HepG2 (cell line): ENCODE results near the gene TP73. TPM values are rescaled to one million over a fixed set of nuclear protein-coding genes. Genes with fewer than 3 reads are reported as not detected.

Experiments used
- ATAC-seq: fragments of 200-7000 bp; cut with Tn5 transposase; 3 replicates; pipeline ENCODE4 v1.9.1; 2020; ENCODE audit warnings: mild to moderate bottlenecking, moderate library complexity
- BruUV-seq: library from RNA; stranded (reverse); fragments of 400-500 nt; replicated peaks from 2 replicates; lab custom pipeline; 2021; lab: Mats Ljungman, UMichigan
- CTCF ChIA-PET: fragments of 300-600 bp; formaldehyde crosslinking; extraction: SDS; loops from one replicate; lab custom pipeline; 2021; ENCODE audit warnings: low total read pairs, inconsistent platforms, low intra/inter-chr PET ratio; lab: Yijun Ruan, JAX
- POLR2A ChIA-PET: fragments of 350-600 bp; sonication (Branson Sonifier 250); formaldehyde crosslinking; loops from one replicate; lab custom pipeline; 2020; ENCODE audit warnings: antibody characterized with exemption, inconsistent platforms; lab: Yijun Ruan, JAX
- DNase-seq: peaks from one replicate; pipeline ENCODE4 v3.0.0-alpha.2; 2015; ENCODE audit warnings: low spot score
- FAIRE-seq: peaks from 3 replicates; lab custom pipeline; 2011; peaks lifted over from hg19 to GRCh38; lab: Jason Lieb, UNC
- H2AFZ ChIP-seq: one replicate; pipeline ENCODE4 v1.6.1; 2011; ENCODE audit warnings: low read length, inconsistent platforms
- H3K27ac ChIP-seq: fragments of 300-600 bp; 3 replicates; pipeline ENCODE4 v1.8.0; 2011; ENCODE audit warnings: mixed run types, mild to moderate bottlenecking, mixed read lengths, low read length, inconsistent platforms; ENCODE audit not compliant: insufficient read depth; ENCODE audit errors: extremely low read length
- H3K27me3 ChIP-seq, 2 experiments: fragments of 200-600 bp in 1 of 2; 2 replicates in 1 of 2; 3 replicates in 1 of 2; pipeline versions ENCODE4 v1.6.0 to v1.8.0; 2011; ENCODE audit warnings: low read length in 2 of 2, mild to moderate bottlenecking in 2 of 2, moderate library complexity in 2 of 2, inconsistent platforms in 1 of 2; ENCODE audit not compliant: insufficient read depth in 2 of 2, control insufficient read depth in 1 of 2
- H3K36me3 ChIP-seq, 2 experiments: fragments of 200-600 bp in 1 of 2; replicated peaks in 1 of 2; 2 replicates in 1 of 2; 3 replicates in 1 of 2; pipeline versions ENCODE4 v1.5.1 to v1.8.0; 2011; ENCODE audit warnings: low read length in 2 of 2, inconsistent platforms in 1 of 2; ENCODE audit not compliant: insufficient read depth in 2 of 2, control insufficient read depth in 1 of 2
- H3K4me1 ChIP-seq: 2 replicates; pipeline ENCODE4 v1.5.1; 2012; ENCODE audit warnings: low read length, inconsistent platforms; ENCODE audit not compliant: insufficient read depth
- H3K4me2 ChIP-seq: 2 replicates; pipeline ENCODE4 v1.6.0; 2011; ENCODE audit warnings: low read depth, low read length, inconsistent platforms
- H3K4me3 ChIP-seq, 3 experiments: fragments of 200-600 bp in 1 of 3; sonication (generic), shearing (Covaris generic) in 1 of 3; replicated peaks in 1 of 3; 2 replicates each; pipeline ENCODE4 v1.5.1; 2011 to 2016; ENCODE audit warnings: low read length in 3 of 3, inconsistent platforms in 2 of 3, low read depth in 2 of 3, mild to moderate bottlenecking in 2 of 3, control low read depth in 1 of 3, mixed read lengths in 1 of 3; ENCODE audit not compliant: insufficient read depth in 1 of 3
- H3K79me2 ChIP-seq: one replicate; pipeline ENCODE4 v1.6.1; 2011; ENCODE audit warnings: low read length, inconsistent platforms; ENCODE audit not compliant: insufficient read depth
- H3K9ac ChIP-seq: 2 replicates; pipeline ENCODE4 v1.6.0; 2011; ENCODE audit warnings: mild to moderate bottlenecking, low read depth, low read length, inconsistent platforms; ENCODE audit not compliant: insufficient read depth
- H3K9me3 ChIP-seq: 2 replicates; pipeline ENCODE4 v1.5.1; 2012; ENCODE audit warnings: mild to moderate bottlenecking, low read length
- H4K20me1 ChIP-seq: 2 replicates; pipeline ENCODE4 v1.6.0; 2011; ENCODE audit warnings: inconsistent platforms, mild to moderate bottlenecking, low read length, moderate library complexity; ENCODE audit not compliant: insufficient read depth
- AGO1 ChIP-seq: fragments of 200-400 bp; formaldehyde crosslinking; IDR thresholded peaks from 2 replicates; pipeline ENCODE4 v1.6.1; 2017; ENCODE audit warnings: mild to moderate bottlenecking, low read depth, low read length, moderate library complexity; ENCODE audit not compliant: poor library complexity, severe bottlenecking
- ATF6 ChIP-seq: sonication (generic); formaldehyde crosslinking; conservative IDR thresholded peaks from 2 replicates; pipeline ENCODE4 v1.4.0; 2020; ENCODE audit warnings: missing genetic modification reagents
- BHLHE40 ChIP-seq: IDR thresholded peaks from 2 replicates; pipeline ENCODE4 v1.6.1; 2011; ENCODE audit warnings: low read length, improper control_type of control experiment
- CCAR2 ChIP-seq: fragments of 200-400 bp; formaldehyde crosslinking; optimal IDR thresholded peaks from 2 replicates; pipeline ENCODE3; 2018; ENCODE audit warnings: low read depth, mild to moderate bottlenecking, low read length, moderate library complexity
- CCDC6 ChIP-seq: sonication (generic); formaldehyde crosslinking; IDR thresholded peaks from 2 replicates; pipeline ENCODE4 v1.8.1; 2022; ENCODE audit warnings: mild to moderate bottlenecking, missing genetic modification reagents, moderate library complexity
- FOXK2 ChIP-seq: fragments of 450-650 bp; IDR thresholded peaks from 2 replicates; pipeline ENCODE4 v1.6.1; 2016
- GABPA ChIP-seq, 2 experiments: IDR thresholded peaks; 2 replicates each; pipeline ENCODE4 v1.6.1; 2011 to 2016; ENCODE audit warnings: low read depth in 2 of 2, low read length in 1 of 2, missing biosample characterization in 1 of 2, missing genetic modification characterization in 1 of 2
- HNRNPLL ChIP-seq: fragments of 200-400 bp; formaldehyde crosslinking; IDR thresholded peaks from 2 replicates; pipeline ENCODE4 v1.6.1; 2017; ENCODE audit warnings: mild to moderate bottlenecking, low read depth, low read length; ENCODE audit not compliant: poor library complexity, severe bottlenecking
- HOXA3 ChIP-seq: sonication (generic); formaldehyde crosslinking; IDR thresholded peaks from 2 replicates; pipeline ENCODE4 v1.5.0; 2020; ENCODE audit warnings: missing genetic modification reagents
- NCOA5 ChIP-seq: sonication (generic); formaldehyde crosslinking; IDR thresholded peaks from 2 replicates; pipeline ENCODE4 v1.4.0; 2020; ENCODE audit warnings: missing genetic modification reagents
- RBM39 ChIP-seq: fragments of 200-400 bp; formaldehyde crosslinking; IDR thresholded peaks from one replicate; pipeline ENCODE4 v1.6.1; 2018; ENCODE audit warnings: antibody characterized with exemption, mild to moderate bottlenecking, low read depth, low read length; ENCODE audit not compliant: poor library complexity, severe bottlenecking
- SIN3A ChIP-seq: IDR thresholded peaks from 2 replicates; pipeline ENCODE4 v1.6.1; 2011; ENCODE audit warnings: low read depth, mild to moderate bottlenecking, control low read depth, low read length, borderline replicate concordance
- STAT5B ChIP-seq: sonication (generic); formaldehyde crosslinking; IDR thresholded peaks from 2 replicates; pipeline ENCODE4 v1.4.0; 2020; ENCODE audit warnings: missing genetic modification reagents
- TEAD2 ChIP-seq: sonication (generic); formaldehyde crosslinking; IDR thresholded peaks from 2 replicates; pipeline ENCODE4 v1.9.0; 2021; ENCODE audit warnings: missing genetic modification reagents
- YEATS2 ChIP-seq: sonication (generic); formaldehyde crosslinking; IDR thresholded peaks from 2 replicates; pipeline ENCODE4 v1.4.0; 2020; ENCODE audit warnings: missing genetic modification reagents, borderline replicate concordance
- YEATS4 ChIP-seq: sonication (generic); formaldehyde crosslinking; IDR thresholded peaks from 2 replicates; pipeline ENCODE4 v1.4.0; 2020; ENCODE audit warnings: missing genetic modification reagents, borderline replicate concordance
- ZFP82 ChIP-seq: sonication (generic); formaldehyde crosslinking; IDR thresholded peaks from 2 replicates; pipeline ENCODE4 v1.5.1; 2020; ENCODE audit warnings: mild to moderate bottlenecking, missing genetic modification reagents, borderline replicate concordance
- ZNF260 ChIP-seq: sonication (generic); formaldehyde crosslinking; IDR thresholded peaks from 2 replicates; pipeline ENCODE4 v1.4.0; 2020; ENCODE audit warnings: missing genetic modification reagents, low read depth, mild to moderate bottlenecking, borderline replicate concordance
- ZNF496 ChIP-seq: sonication (generic); formaldehyde crosslinking; IDR thresholded peaks from 2 replicates; pipeline ENCODE4 v1.8.1; 2023; ENCODE audit warnings: mild to moderate bottlenecking, moderate library complexity, missing genetic modification reagents; ENCODE audit not compliant: insufficient replicate concordance
- ZNF552 ChIP-seq: sonication (generic); formaldehyde crosslinking; IDR thresholded peaks from 2 replicates; pipeline ENCODE4 v1.9.0; 2022; ENCODE audit warnings: missing genetic modification reagents, mild to moderate bottlenecking, borderline replicate concordance
- ZNF777 ChIP-seq: sonication (generic); formaldehyde crosslinking; IDR thresholded peaks from 2 replicates; pipeline ENCODE4 v1.4.0; 2020; ENCODE audit warnings: missing genetic modification reagents
- WGBS: methylation state at CpG from one replicate; pipeline ENCODE4 v1.1.6; 2017; ENCODE audit warnings: low lambda C conversion rate; 5-methylcytosine and 5-hydroxymethylcytosine counted together
- in situ Hi-C: cut with HindIII; loops from 2 replicates; pipeline ENCODE4 v1.10.0; 2017; ENCODE audit warnings: low pct_unique_long_range_greater_than_20kb; ENCODE audit not compliant: extremely low pct_ligation_motif_present
- intact Hi-C: fragments of 100-400 bp; cut with micrococcal nuclease; formaldehyde crosslinking; loops from one replicate; pipeline ENCODE4 v1.10.0; 2022; ENCODE audit not compliant: unreplicated experiment
- polyA plus RNA-seq, 8 experiments: library from polyadenylated mRNA; depleted of rRNA in 3 of 8; stranded (reverse) in 7 of 8; unstranded in 1 of 8; fragments of >200 nt; fragmentation: Illumina TruSeq in 4 of 8; extraction: Trizol in 4 of 8; gene quantifications; 2 replicates each; pipeline versions ENCODE4 v1.2.1 to v1.2.3, GENCODE V29; 2011 to 2016; ENCODE audit warnings: low read depth in 4 of 8, missing spikeins in 1 of 8, mixed read lengths in 1 of 8; ENCODE audit not compliant: insufficient read depth in 1 of 8
- total RNA-seq, 5 experiments: library from RNA; depleted of rRNA; stranded (reverse); fragments of >200 nt; fragmentation: Illumina TruSeq; extraction: Trizol; gene quantifications; 2 replicates each; pipeline ENCODE4 v1.2.3, GENCODE V29; 2016; ENCODE audit warnings: low read depth in 1 of 5
- TF ChIP-seq, protein P1 (sequence below): sonication (generic); formaldehyde crosslinking; IDR thresholded peaks from 2 replicates; pipeline ENCODE4 v1.4.0; 2020; ENCODE audit warnings: missing genetic modification reagents, low read depth, mild to moderate bottlenecking, borderline replicate concordance

TP73 gene
- total and polyA plus RNA-seq, 2 of the 13 experiments (the other 11 are each of a cell fraction or from before 2014, with no cell fraction given), result 0.49 to 1.1 TPM

DNA sequence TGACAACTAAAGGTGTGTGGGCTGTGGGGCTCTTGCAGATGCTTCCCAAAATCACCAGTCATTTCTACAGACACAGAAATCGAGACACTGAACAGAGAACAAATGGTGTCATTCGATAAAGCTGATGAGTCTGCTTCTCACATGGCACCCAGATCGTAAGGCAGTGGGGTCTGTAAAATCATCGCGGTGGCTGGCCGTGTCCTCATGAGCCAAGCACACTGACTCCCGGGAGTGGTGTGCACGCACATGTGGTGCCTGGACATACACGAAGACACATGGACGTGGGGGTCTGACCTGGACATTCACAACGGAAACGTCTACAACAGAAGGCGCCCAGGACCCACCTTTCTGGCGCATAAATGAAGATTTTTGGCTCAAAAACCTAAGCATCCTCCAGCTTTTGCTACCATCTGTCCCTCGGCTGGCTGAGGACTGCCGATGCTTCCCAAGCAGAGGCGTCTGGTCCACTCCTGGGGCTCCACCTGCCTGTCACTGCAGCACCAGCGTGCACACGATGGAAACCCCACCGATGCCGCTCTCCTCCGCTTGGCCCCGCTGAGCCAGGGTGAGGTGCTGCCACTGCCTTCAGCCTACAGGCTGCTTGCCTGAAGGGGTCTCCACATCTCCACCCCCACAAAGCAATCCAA lies 127.1 kb downstream of the TP73 start:
- no TSS peak for BruUV-seq
- H3K9me3 ChIP-seq, result no peaks in the 10 kb centered on the region
- ATAC-seq, result no peak
- ChIA-PET CTCF (no interaction called here), POLR2A (no interaction called here)
- H2AFZ ChIP-seq, result no peak overlapping the region
- no peak overlapping the region for H3K9ac ChIP-seq
- 96% methylated on average over 23 of the region's 23 CpGs for WGBS
- H3K36me3 ChIP-seq, result peaks cover 18 to 42% of the 10 kb centered on the region in 2 experiments
- peaks cover 2% of the 10 kb centered on the region for H3K79me2 ChIP-seq
- no peaks in the 10 kb centered on the region for H3K27me3 ChIP-seq
- no peak for FAIRE-seq
- intact Hi-C loops (loop anchor here (10.0 kb wide), 1 partner anchor 125 kb away; the partner anchor contains the start of gene C1orf174), in situ Hi-C loops (no loop called here)
- H3K4me1 ChIP-seq, result peaks cover 38% of the 10 kb centered on the region
- no peak overlapping the region for H3K4me2 ChIP-seq
- no peak for DNase-seq
- H3K4me3 ChIP-seq, result no peak overlapping the region
- no peak overlapping the region for H3K27ac ChIP-seq
- no peaks in the 10 kb centered on the region for H4K20me1 ChIP-seq
- TF ChIP-seq RBM39, result peak; percentile 2
- no peak for TF ChIP-seq ZFP82 (CRISPR knock-in tag)
- no peak for TF ChIP-seq ZNF552 (CRISPR knock-in tag)
- no peak for TF ChIP-seq GABPA (IDR thresholded peaks at IDR 0.05; ENCODE audit: low read depth, low read length)
- no peak for TF ChIP-seq GABPA (CRISPR knock-in tag; IDR thresholded peaks at IDR 0.05; ENCODE audit: low read depth)
- TF ChIP-seq YEATS2 (CRISPR knock-in tag), result no peak
- TF ChIP-seq CCDC6 (CRISPR knock-in tag), result 0 out of 2 replicates have a peak, but pooled peaks have one; percentile 46
- no peak for TF ChIP-seq ZNF260 (CRISPR knock-in tag)
- TF ChIP-seq NCOA5, result no peak
- no peak for TF ChIP-seq FOXK2
- TF ChIP-seq ATF6 (CRISPR knock-in tag), result no peak
- no peak for TF ChIP-seq ZNF496 (CRISPR knock-in tag)
- peak; percentile 3; the same call in 1 of the 2 replicates for TF ChIP-seq HOXA3
- no peak for TF ChIP-seq TEAD2 (CRISPR knock-in tag)
- TF ChIP-seq HNRNPLL, result no peak
- no peak for TF ChIP-seq BHLHE40
- no peak for TF ChIP-seq ZNF777
- TF ChIP-seq SIN3A, result no peak
- no peak for TF ChIP-seq YEATS4
- TF ChIP-seq STAT5B (CRISPR knock-in tag), result no peak
- peak; percentile 92 for TF ChIP-seq AGO1
- no peak for TF ChIP-seq CCAR2
- TF ChIP-seq, protein P1, sequence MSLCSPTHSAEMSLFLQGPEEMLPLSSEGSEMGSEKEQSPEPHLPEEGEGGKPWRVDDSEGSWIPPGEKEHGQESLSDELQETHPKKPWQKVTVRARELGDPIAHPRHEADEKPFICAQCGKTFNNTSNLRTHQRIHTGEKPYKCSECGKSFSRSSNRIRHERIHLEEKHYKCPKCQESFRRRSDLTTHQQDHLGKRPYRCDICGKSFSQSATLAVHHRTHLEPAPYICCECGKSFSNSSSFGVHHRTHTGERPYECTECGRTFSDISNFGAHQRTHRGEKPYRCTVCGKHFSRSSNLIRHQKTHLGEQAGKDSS (CRISPR knock-in tag), result no peak
